ENCODE measurements around the gene STRIT1.

GRCh38 chr3:155271343-155271613, 22.2 kb downstream of the STRIT1 start:
- TF ChIP-seq, protein P1, sequence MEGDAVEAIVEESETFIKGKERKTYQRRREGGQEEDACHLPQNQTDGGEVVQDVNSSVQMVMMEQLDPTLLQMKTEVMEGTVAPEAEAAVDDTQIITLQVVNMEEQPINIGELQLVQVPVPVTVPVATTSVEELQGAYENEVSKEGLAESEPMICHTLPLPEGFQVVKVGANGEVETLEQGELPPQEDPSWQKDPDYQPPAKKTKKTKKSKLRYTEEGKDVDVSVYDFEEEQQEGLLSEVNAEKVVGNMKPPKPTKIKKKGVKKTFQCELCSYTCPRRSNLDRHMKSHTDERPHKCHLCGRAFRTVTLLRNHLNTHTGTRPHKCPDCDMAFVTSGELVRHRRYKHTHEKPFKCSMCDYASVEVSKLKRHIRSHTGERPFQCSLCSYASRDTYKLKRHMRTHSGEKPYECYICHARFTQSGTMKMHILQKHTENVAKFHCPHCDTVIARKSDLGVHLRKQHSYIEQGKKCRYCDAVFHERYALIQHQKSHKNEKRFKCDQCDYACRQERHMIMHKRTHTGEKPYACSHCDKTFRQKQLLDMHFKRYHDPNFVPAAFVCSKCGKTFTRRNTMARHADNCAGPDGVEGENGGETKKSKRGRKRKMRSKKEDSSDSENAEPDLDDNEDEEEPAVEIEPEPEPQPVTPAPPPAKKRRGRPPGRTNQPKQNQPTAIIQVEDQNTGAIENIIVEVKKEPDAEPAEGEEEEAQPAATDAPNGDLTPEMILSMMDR (IDR thresholded peaks at IDR 0.05) = no peak
- TF ChIP-seq, protein P2, sequence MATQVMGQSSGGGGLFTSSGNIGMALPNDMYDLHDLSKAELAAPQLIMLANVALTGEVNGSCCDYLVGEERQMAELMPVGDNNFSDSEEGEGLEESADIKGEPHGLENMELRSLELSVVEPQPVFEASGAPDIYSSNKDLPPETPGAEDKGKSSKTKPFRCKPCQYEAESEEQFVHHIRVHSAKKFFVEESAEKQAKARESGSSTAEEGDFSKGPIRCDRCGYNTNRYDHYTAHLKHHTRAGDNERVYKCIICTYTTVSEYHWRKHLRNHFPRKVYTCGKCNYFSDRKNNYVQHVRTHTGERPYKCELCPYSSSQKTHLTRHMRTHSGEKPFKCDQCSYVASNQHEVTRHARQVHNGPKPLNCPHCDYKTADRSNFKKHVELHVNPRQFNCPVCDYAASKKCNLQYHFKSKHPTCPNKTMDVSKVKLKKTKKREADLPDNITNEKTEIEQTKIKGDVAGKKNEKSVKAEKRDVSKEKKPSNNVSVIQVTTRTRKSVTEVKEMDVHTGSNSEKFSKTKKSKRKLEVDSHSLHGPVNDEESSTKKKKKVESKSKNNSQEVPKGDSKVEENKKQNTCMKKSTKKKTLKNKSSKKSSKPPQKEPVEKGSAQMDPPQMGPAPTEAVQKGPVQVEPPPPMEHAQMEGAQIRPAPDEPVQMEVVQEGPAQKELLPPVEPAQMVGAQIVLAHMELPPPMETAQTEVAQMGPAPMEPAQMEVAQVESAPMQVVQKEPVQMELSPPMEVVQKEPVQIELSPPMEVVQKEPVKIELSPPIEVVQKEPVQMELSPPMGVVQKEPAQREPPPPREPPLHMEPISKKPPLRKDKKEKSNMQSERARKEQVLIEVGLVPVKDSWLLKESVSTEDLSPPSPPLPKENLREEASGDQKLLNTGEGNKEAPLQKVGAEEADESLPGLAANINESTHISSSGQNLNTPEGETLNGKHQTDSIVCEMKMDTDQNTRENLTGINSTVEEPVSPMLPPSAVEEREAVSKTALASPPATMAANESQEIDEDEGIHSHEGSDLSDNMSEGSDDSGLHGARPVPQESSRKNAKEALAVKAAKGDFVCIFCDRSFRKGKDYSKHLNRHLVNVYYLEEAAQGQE (IDR thresholded peaks at IDR 0.05; ENCODE audit: insufficient read depth in 1 of 2, low read depth in 2 of 2, low read length in 1 of 2) = no peak

All from Panc1 (cell line).